H9 (cell line): ENCODE data around the gene DOCK9. TPM values are rescaled to one million over a fixed set of nuclear protein-coding genes. Genes with fewer than 3 reads are reported as not detected.

Experiments used
- DNase-seq: peaks from one replicate; pipeline ENCODE4 v3.0.0-alpha.2; 2017
- H2AFZ ChIP-seq: one replicate; pipeline ENCODE4 v1.6.1; 2013; ENCODE audit warnings: mild to moderate bottlenecking, low read length, control low read depth, moderate library complexity
- H2AK5ac ChIP-seq: 2 replicates; pipeline ENCODE4 v1.6.1; 2013; ENCODE audit warnings: low read length, control low read depth, mixed read lengths; ENCODE audit not compliant: insufficient read length
- H2BK120ac ChIP-seq: one replicate; pipeline ENCODE4 v1.6.1; 2013; ENCODE audit warnings: low read depth, mild to moderate bottlenecking, low read length, control low read depth, inconsistent platforms; ENCODE audit not compliant: poor library complexity, severe bottlenecking
- H2BK12ac ChIP-seq: 2 replicates; pipeline ENCODE4 v1.6.1; 2013; ENCODE audit warnings: low read length, control low read depth, mixed read lengths, low read depth; ENCODE audit not compliant: insufficient read length
- H2BK15ac ChIP-seq: 2 replicates; pipeline ENCODE4 v1.6.1; 2013; ENCODE audit warnings: low read depth, low read length, control low read depth
- H2BK20ac ChIP-seq: one replicate; pipeline ENCODE4 v1.6.1; 2013; ENCODE audit warnings: low read depth, mild to moderate bottlenecking, low read length, control low read depth, inconsistent platforms; ENCODE audit not compliant: poor library complexity, severe bottlenecking
- H2BK5ac ChIP-seq: 2 replicates; pipeline ENCODE4 v1.6.1; 2013; ENCODE audit warnings: low read length, control low read depth, mixed read lengths; ENCODE audit not compliant: insufficient read length
- H3K14ac ChIP-seq: 2 replicates; pipeline ENCODE4 v1.6.1; 2013; ENCODE audit warnings: low read length, control low read depth; ENCODE audit not compliant: insufficient read depth
- H3K18ac ChIP-seq: 2 replicates; pipeline ENCODE4 v1.6.1; 2013; ENCODE audit warnings: low read depth, mild to moderate bottlenecking, mixed read lengths, low read length, control low read depth; ENCODE audit not compliant: insufficient read length
- H3K23ac ChIP-seq: 2 replicates; pipeline ENCODE4 v1.6.1; 2013; ENCODE audit warnings: low read length, control low read depth, mixed read lengths, low read depth; ENCODE audit not compliant: insufficient read length
- H3K23me2 ChIP-seq: 2 replicates; pipeline ENCODE4 v1.6.1; 2013; ENCODE audit warnings: low read depth, mild to moderate bottlenecking, mixed read lengths, low read length, control low read depth; ENCODE audit not compliant: insufficient read length, poor library complexity, severe bottlenecking
- H3K27ac ChIP-seq: 2 replicates; pipeline ENCODE4 v1.5.1; 2013; ENCODE audit warnings: low read length, control low read depth, mixed read lengths, low read depth; ENCODE audit not compliant: insufficient read length
- H3K27me3 ChIP-seq: 2 replicates; pipeline ENCODE4 v1.6.1; 2013; ENCODE audit warnings: low read length, control low read depth, inconsistent platforms; ENCODE audit not compliant: insufficient read depth
- H3K4ac ChIP-seq: 2 replicates; pipeline ENCODE4 v1.6.1; 2013; ENCODE audit warnings: low read depth, mild to moderate bottlenecking, control low read depth, inconsistent platforms, low read length, moderate library complexity
- H3K4me1 ChIP-seq: 2 replicates; pipeline ENCODE4 v1.6.1; 2013; ENCODE audit warnings: low read length, control low read depth, inconsistent platforms; ENCODE audit not compliant: insufficient read depth
- H3K4me2 ChIP-seq: 2 replicates; pipeline ENCODE4 v1.6.1; 2013; ENCODE audit warnings: low read length, control low read depth, mixed read lengths; ENCODE audit not compliant: insufficient read length, insufficient read depth
- H3K56ac ChIP-seq: 2 replicates; pipeline ENCODE4 v1.6.1; 2013; ENCODE audit warnings: low read depth, mild to moderate bottlenecking, mixed read lengths, low read length, control low read depth; ENCODE audit not compliant: insufficient read length
- H3K79me1 ChIP-seq: 2 replicates; pipeline ENCODE4 v1.6.1; 2013; ENCODE audit warnings: low read depth, mild to moderate bottlenecking, moderate library complexity, low read length, control low read depth, inconsistent platforms; ENCODE audit not compliant: insufficient read depth, poor library complexity, severe bottlenecking
- H3K79me2 ChIP-seq: 2 replicates; pipeline ENCODE4 v1.6.1; 2013; ENCODE audit warnings: low read length, control low read depth, inconsistent platforms; ENCODE audit not compliant: insufficient read depth
- H3K9ac ChIP-seq: 2 replicates; pipeline ENCODE4 v1.6.1; 2013; ENCODE audit warnings: low read length, control low read depth, mixed read lengths; ENCODE audit not compliant: insufficient read length; ENCODE audit errors: extremely low read depth
- H3K9me3 ChIP-seq: one replicate; pipeline ENCODE4 v1.6.1; 2013; ENCODE audit warnings: low read depth, low read length, inconsistent platforms; ENCODE audit not compliant: control insufficient read depth
- H3T11ph ChIP-seq: one replicate; pipeline ENCODE4 v1.6.1; 2013; ENCODE audit warnings: mild to moderate bottlenecking, low read length, control low read depth, inconsistent platforms
- H4K20me1 ChIP-seq: one replicate; pipeline ENCODE4 v1.6.1; 2013; ENCODE audit not compliant: control insufficient read depth, insufficient read length, insufficient read depth
- H4K5ac ChIP-seq: 2 replicates; pipeline ENCODE4 v1.6.1; 2013; ENCODE audit warnings: low read depth, mild to moderate bottlenecking, mixed read lengths, low read length, control low read depth; ENCODE audit not compliant: insufficient read length
- H4K8ac ChIP-seq: replicated peaks from 2 replicates; pipeline ENCODE4 v1.6.1; 2013; ENCODE audit warnings: low read length, control low read depth, mixed read lengths, low read depth; ENCODE audit not compliant: insufficient read length
- H4K91ac ChIP-seq: 2 replicates; pipeline ENCODE4 v1.6.1; 2013; ENCODE audit warnings: low read depth, mild to moderate bottlenecking, moderate library complexity, mixed read lengths, low read length, control low read depth; ENCODE audit not compliant: insufficient read length
- H3K27ac Mint-ChIP-seq, 3 experiments: 2 replicates in 2 of 3; 3 replicates in 1 of 3; pipeline ENCODE4 v1.8.0; 2020 to 2021; ENCODE audit warnings: mixed read lengths in 3 of 3, mild to moderate bottlenecking in 1 of 3, moderate library complexity in 1 of 3
- H3K27me3 Mint-ChIP-seq: 2 replicates; pipeline ENCODE4 v1.8.0; 2021; ENCODE audit warnings: low read depth, mild to moderate bottlenecking, moderate library complexity, mixed read lengths
- H3K36me3 Mint-ChIP-seq, 3 experiments: 2 replicates in 2 of 3; 3 replicates in 1 of 3; pipeline ENCODE4 v1.8.0; 2020 to 2021; ENCODE audit warnings: low read depth in 3 of 3, mixed read lengths in 3 of 3; ENCODE audit not compliant: insufficient read depth in 1 of 3
- H3K4me1 Mint-ChIP-seq, 2 experiments: 2 replicates each; pipeline ENCODE4 v1.8.0; 2020; ENCODE audit warnings: mixed read lengths in 2 of 2
- H3K4me3 Mint-ChIP-seq, 2 experiments: 2 replicates in 1 of 2; 3 replicates in 1 of 2; pipeline ENCODE4 v1.8.0; 2020 to 2021; ENCODE audit warnings: mild to moderate bottlenecking in 2 of 2, mixed read lengths in 2 of 2, moderate library complexity in 1 of 2
- H3K9me3 Mint-ChIP-seq, 2 experiments: 2 replicates in 1 of 2; 3 replicates in 1 of 2; pipeline ENCODE4 v1.8.0; 2020; ENCODE audit warnings: mild to moderate bottlenecking in 2 of 2, mixed read lengths in 2 of 2, moderate library complexity in 1 of 2
- CTCF ChIP-seq: fragments of 200-600 bp; sonication (generic); conservative IDR thresholded peaks from 3 replicates; pipeline ENCODE4 v1.8.0; 2021; ENCODE audit warnings: antibody characterized with exemption, mild to moderate bottlenecking
- WGBS: extraction: QIAGEN DNeasy Blood & Tissue Kit; methylation state at CpG from one replicate; pipeline ENCODE4 v1.1.7; 2013; ENCODE audit warnings: missing lambda C conversion rate, low lambda C conversion rate, mixed read lengths; ENCODE audit not compliant: insufficient read length; ENCODE audit errors: extremely low coverage; 5-methylcytosine and 5-hydroxymethylcytosine counted together
- total RNA-seq: library from RNA; stranded (reverse); gene quantifications from 2 replicates; pipeline ENCODE4 v1.2.1, GENCODE V29; 2021

The DOCK9 gene
- total RNA-seq, 1 experiment from 2014 or later: 23.0 TPM

GRCh38 chr13:98838776-98839175, 139.1 kb downstream of the DOCK9 start:
- no peak overlapping the region for H2BK12ac ChIP-seq
- no peak overlapping the region for H3K14ac ChIP-seq
- no peaks in the 10 kb centered on the region for H3K23me2 ChIP-seq
- Mint-ChIP-seq H3K4me1 (peaks cover 20 to 22% of the 10 kb centered on the region in 2 experiments), H3K27me3 (no peaks in the 10 kb centered on the region), H3K4me3 (no peak overlapping the region), H3K27ac (no peak overlapping the region), H3K36me3 (no peaks in the 10 kb centered on the region; a peak in 1 of 7 replicates), H3K9me3 (no peaks in the 10 kb centered on the region; a peak in 1 of 5 replicates)
- H4K5ac ChIP-seq: no peak overlapping the region
- H3K79me1 ChIP-seq: no peaks in the 10 kb centered on the region
- peaks cover 2% of the 10 kb centered on the region; the same call in 1 of the 2 replicates for H3K4me1 ChIP-seq
- no CpG with 5 or more reads among the region's 2 CpGs for WGBS
- no peak for DNase-seq
- H2BK120ac ChIP-seq: no peak overlapping the region
- H3K27ac ChIP-seq: no peak overlapping the region
- no peak overlapping the region for H3K18ac ChIP-seq
- H3K27me3 ChIP-seq: no peaks in the 10 kb centered on the region
- no peak overlapping the region for H3T11ph ChIP-seq
- H2AK5ac ChIP-seq: no peak overlapping the region
- H3K9ac ChIP-seq: no peak overlapping the region
- no peak overlapping the region for H2BK15ac ChIP-seq
- H4K20me1 ChIP-seq: no peaks in the 10 kb centered on the region
- no peaks in the 10 kb centered on the region for H3K79me2 ChIP-seq
- H4K8ac ChIP-seq: no peak overlapping the region
- no peak overlapping the region for H3K56ac ChIP-seq
- TF ChIP-seq CTCF: no peak
- no peak overlapping the region for H3K4me2 ChIP-seq
- no peak overlapping the region for H3K23ac ChIP-seq
- H2AFZ ChIP-seq: no peak overlapping the region
- H3K4ac ChIP-seq: no peak overlapping the region
- no peak overlapping the region for H4K91ac ChIP-seq
- H3K9me3 ChIP-seq: no peaks in the 10 kb centered on the region
- no peak overlapping the region for H2BK20ac ChIP-seq
- H2BK5ac ChIP-seq: no peak overlapping the region
